Thyroid gland (tissue), 4 donors: ENCODE data around the gene TBC1D5. TPM values are rescaled to one million over a fixed set of nuclear protein-coding genes. Genes with fewer than 3 reads are reported as not detected.

Experiments used
- DNase-seq, 2 donors: peaks; one replicate each; pipeline ENCODE4 v3.0.0-alpha.2; 2019
- H3K27ac ChIP-seq, 3 donors: fragments of 200-600 bp; sonication (generic); 1 replicate in 2 of 3; 2 replicates in 1 of 3; pipeline ENCODE4 v1.5.1; 2016 to 2019; ENCODE audit warnings: mild to moderate bottlenecking in 1 of 3, moderate library complexity in 1 of 3
- H3K27me3 ChIP-seq: fragments of 200-600 bp; sonication (generic); one replicate; pipeline ENCODE4 v1.5.1; 2019
- H3K36me3 ChIP-seq, 2 donors: fragments of 200-600 bp; sonication (generic); one replicate each; pipeline ENCODE4 v1.5.1; 2016 to 2019
- H3K4me1 ChIP-seq, 2 donors: fragments of 200-600 bp; sonication (generic); one replicate each; pipeline ENCODE4 v1.5.1; 2017 to 2019
- H3K4me3 ChIP-seq, 3 donors: fragments of 200-600 bp; sonication (generic); replicated peaks in 1 of 3; 1 replicate in 2 of 3; 2 replicates in 1 of 3; pipeline ENCODE4 v1.5.1; 2016; ENCODE audit warnings: mild to moderate bottlenecking in 1 of 3
- H3K9me3 ChIP-seq: fragments of 200-600 bp; sonication (generic); one replicate; pipeline ENCODE4 v1.5.1; 2017
- POLR2A ChIP-seq, 2 donors: fragments of 450-650 bp; IDR thresholded peaks; one replicate each; pipeline ENCODE4 v1.6.1; 2017; ENCODE audit warnings: antibody characterized with exemption in 2 of 2, mild to moderate bottlenecking in 2 of 2, moderate library complexity in 1 of 2
- WGBS, 2 donors: methylation state at CpG; one replicate each; pipeline ENCODE4 v1.1.5; 2017; 5-methylcytosine and 5-hydroxymethylcytosine counted together
- intact Hi-C: fragments of 100-400 bp; cut with DNase I; formaldehyde crosslinking; loops from one replicate; pipeline ENCODE4 v1.15.1; 2023
- total RNA-seq, 4 donors: library from RNA; depleted of rRNA; stranded (reverse); fragments of >200 nt; gene quantifications; one replicate each; pipeline ENCODE4 v1.2.3, GENCODE V29; 2016
- TF ChIP-seq, protein P1 (sequence below), 6 experiments: fragments of 200-600 bp in 3 of 6; fragments of 450-650 bp in 3 of 6; sonication (generic) in 3 of 6; IDR thresholded peaks; one replicate each; pipeline ENCODE4 v1.5.1; 2016 to 2019; ENCODE audit warnings: antibody characterized with exemption in 6 of 6, mild to moderate bottlenecking in 2 of 6, inconsistent platforms in 1 of 6, moderate library complexity in 1 of 6

TBC1D5 gene
- total RNA-seq, 4 donors from 2014 or later, result 115 to 141 (median 133) TPM

GRCh38 chr3:17553080-17553479 is 189.4 kb downstream of the TBC1D5 start:
- WGBS, 2 donors, result 28 to 36% methylated on average over 1 of the region's 1 CpG
- Histone ChIP-seq H3K27ac (no peak overlapping the region), H3K9me3 (no peaks in the 10 kb centered on the region), H3K36me3 (no peaks in the 10 kb centered on the region), H3K4me1 (peaks cover 0 to 8% of the 10 kb centered on the region in 2 donors), H3K27me3 (no peaks in the 10 kb centered on the region), H3K4me3 (no peak overlapping the region)
- intact Hi-C loops, result no loop called here
- no peak for DNase-seq
- no peak for TF ChIP-seq POLR2A (IDR thresholded peaks at IDR 0.05)
- TF ChIP-seq, protein P1, sequence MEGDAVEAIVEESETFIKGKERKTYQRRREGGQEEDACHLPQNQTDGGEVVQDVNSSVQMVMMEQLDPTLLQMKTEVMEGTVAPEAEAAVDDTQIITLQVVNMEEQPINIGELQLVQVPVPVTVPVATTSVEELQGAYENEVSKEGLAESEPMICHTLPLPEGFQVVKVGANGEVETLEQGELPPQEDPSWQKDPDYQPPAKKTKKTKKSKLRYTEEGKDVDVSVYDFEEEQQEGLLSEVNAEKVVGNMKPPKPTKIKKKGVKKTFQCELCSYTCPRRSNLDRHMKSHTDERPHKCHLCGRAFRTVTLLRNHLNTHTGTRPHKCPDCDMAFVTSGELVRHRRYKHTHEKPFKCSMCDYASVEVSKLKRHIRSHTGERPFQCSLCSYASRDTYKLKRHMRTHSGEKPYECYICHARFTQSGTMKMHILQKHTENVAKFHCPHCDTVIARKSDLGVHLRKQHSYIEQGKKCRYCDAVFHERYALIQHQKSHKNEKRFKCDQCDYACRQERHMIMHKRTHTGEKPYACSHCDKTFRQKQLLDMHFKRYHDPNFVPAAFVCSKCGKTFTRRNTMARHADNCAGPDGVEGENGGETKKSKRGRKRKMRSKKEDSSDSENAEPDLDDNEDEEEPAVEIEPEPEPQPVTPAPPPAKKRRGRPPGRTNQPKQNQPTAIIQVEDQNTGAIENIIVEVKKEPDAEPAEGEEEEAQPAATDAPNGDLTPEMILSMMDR (IDR thresholded peaks at IDR 0.05), result no peak

DNA sequence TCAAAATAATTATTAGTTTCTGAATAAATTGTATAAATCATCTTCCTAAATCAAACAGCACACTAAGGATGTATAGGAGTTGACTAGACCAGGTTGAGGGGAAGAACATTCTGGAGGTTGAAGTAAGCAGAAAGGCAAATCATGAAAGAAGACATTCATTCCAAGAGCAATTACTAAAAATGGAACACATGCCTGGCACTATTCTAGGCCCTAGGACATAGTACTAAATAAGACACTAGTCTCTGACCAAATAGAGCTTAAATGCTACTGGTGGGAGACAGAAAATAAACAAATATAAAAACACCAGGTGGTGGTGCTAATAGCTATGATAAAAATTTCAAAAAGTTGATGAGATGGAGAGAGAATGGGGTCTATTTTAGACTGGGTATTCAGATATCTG is 190.1 kb downstream of the TBC1D5 start:
- peaks cover 0 to 8% of the 10 kb centered on the region in 2 donors for H3K4me1 ChIP-seq
- no peaks in the 10 kb centered on the region for H3K36me3 ChIP-seq
- no peak overlapping the region for H3K4me3 ChIP-seq
- DNase-seq, result no peak
- no peaks in the 10 kb centered on the region for H3K9me3 ChIP-seq
- no peak overlapping the region for H3K27ac ChIP-seq
- TF ChIP-seq, protein P1 (IDR thresholded peaks at IDR 0.05), result no peak
- TF ChIP-seq POLR2A (IDR thresholded peaks at IDR 0.05), result no peak
- no peaks in the 10 kb centered on the region for H3K27me3 ChIP-seq
- intact Hi-C loops, result no loop called here

GRCh38 chr3:17551895-17552294 is 190.5 kb downstream of the TBC1D5 start:
- DNase-seq, result no peak
- H3K4me3 ChIP-seq, result no peak overlapping the region
- no peaks in the 10 kb centered on the region for H3K9me3 ChIP-seq
- intact Hi-C loops, result no loop called here
- TF ChIP-seq POLR2A (IDR thresholded peaks at IDR 0.05), result no peak
- TF ChIP-seq, protein P1 (IDR thresholded peaks at IDR 0.05), result no peak
- 98% methylated on average over 1 of the region's 1 CpG for WGBS, 2 donors
- no peak overlapping the region for H3K27ac ChIP-seq
- peaks cover 0 to 8% of the 10 kb centered on the region in 2 donors for H3K4me1 ChIP-seq
- H3K27me3 ChIP-seq, result no peaks in the 10 kb centered on the region
- H3K36me3 ChIP-seq, result no peaks in the 10 kb centered on the region

- H3K36me3 ChIP-seq, result no peaks in the 10 kb centered on the region
- no peaks in the 10 kb centered on the region for H3K27me3 ChIP-seq
- 92 to 98% methylated on average over 2 of the region's 2 CpGs for WGBS, 2 donors
- no peak for TF ChIP-seq POLR2A (IDR thresholded peaks at IDR 0.05)
- TF ChIP-seq, protein P1 (IDR thresholded peaks at IDR 0.05), result no peak
- H3K27ac ChIP-seq, result no peak overlapping the region
- no peaks in the 10 kb centered on the region for H3K9me3 ChIP-seq
- no peak for DNase-seq
- peaks cover 0 to 8% of the 10 kb centered on the region in 2 donors for H3K4me1 ChIP-seq
- intact Hi-C loops, result no loop called here
- H3K4me3 ChIP-seq, result no peak overlapping the region
Observed at GRCh38 chr3:17551333-17551732, 191.1 kb downstream of the TBC1D5 start.

GRCh38 chr3:17550624-17551023 is 191.8 kb downstream of the TBC1D5 start:
- Histone ChIP-seq H3K27ac (no peak overlapping the region), H3K4me1 (peaks cover 0 to 8% of the 10 kb centered on the region in 2 donors), H3K4me3 (no peak overlapping the region), H3K9me3 (no peaks in the 10 kb centered on the region), H3K27me3 (no peaks in the 10 kb centered on the region), H3K36me3 (no peaks in the 10 kb centered on the region)
- no peak for TF ChIP-seq POLR2A (IDR thresholded peaks at IDR 0.05)
- TF ChIP-seq, protein P1 (IDR thresholded peaks at IDR 0.05), result no peak
- intact Hi-C loops, result no loop called here
- no peak for DNase-seq
